CD4-positive, alpha-beta T cell treated with Interleukin-21 for 1 hour (primary cell): ENCODE results near the gene ANK3.

Source experiments
- DNase-seq: peaks from one replicate; pipeline ENCODE4 v3.0.0-alpha.2; 2020

The ANK3 gene

GRCh38 chr10:60413306-60414012, 23.8 kb upstream of the ANK3 start:
- DNase-seq = no peak

GRCh38 chr10:60410970-60411369, 21.3 kb upstream of the ANK3 start:
- no peak for DNase-seq

- no peak for DNase-seq
Observed at GRCh38 chr10:60409202-60409601, 19.5 kb upstream of the ANK3 start.

- DNase-seq = no peak
Observed at GRCh38 chr10:60406182-60406581, 16.5 kb upstream of the ANK3 start.

GRCh38 chr10:60405172-60405571, 15.5 kb upstream of the ANK3 start:
- DNase-seq = no peak

- DNase-seq = no peak
Observed at GRCh38 chr10:60403168-60403873, 13.6 kb upstream of the ANK3 start.

- DNase-seq = no peak
Observed at GRCh38 chr10:60400366-60400765, 10.7 kb upstream of the ANK3 start.

- no peak for DNase-seq
Observed at GRCh38 chr10:60399328-60399727, 9.7 kb upstream of the ANK3 start.

- no peak for DNase-seq
Observed at GRCh38 chr10:60397792-60398191, 8.1 kb upstream of the ANK3 start.

- DNase-seq = no peak
Observed at GRCh38 chr10:60396766-60397165, 7.1 kb upstream of the ANK3 start.

GRCh38 chr10:60395711-60396110, 6.0 kb upstream of the ANK3 start:
- no peak for DNase-seq

GRCh38 chr10:60394446-60394845, 4.8 kb upstream of the ANK3 start:
- no peak for DNase-seq

GRCh38 chr10:60390224-60390626, 550 bp upstream of the ANK3 start:
- DNase-seq = no peak

- DNase-seq = no peak
Observed at GRCh38 chr10:60388709-60389301, 870 bp downstream of the ANK3 start.

- DNase-seq = no peak
Observed at GRCh38 chr10:60388116-60388625, 1.5 kb downstream of the ANK3 start.

GRCh38 chr10:60387531-60387930, 2.1 kb downstream of the ANK3 start:
- DNase-seq = no peak

- no peak for DNase-seq
Observed at GRCh38 chr10:60385399-60385738, 4.3 kb downstream of the ANK3 start.

GRCh38 chr10:60384708-60385398, 4.8 kb downstream of the ANK3 start:
- no peak for DNase-seq

- DNase-seq = no peak
Observed at GRCh38 chr10:60384011-60384410, 5.7 kb downstream of the ANK3 start.

- no peak for DNase-seq
Observed at GRCh38 chr10:60382946-60383681, 6.6 kb downstream of the ANK3 start.

- DNase-seq = no peak
Observed at GRCh38 chr10:60380781-60381180, 8.9 kb downstream of the ANK3 start.

- DNase-seq = no peak
Observed at GRCh38 chr10:60377955-60378354, 11.7 kb downstream of the ANK3 start.

- DNase-seq = no peak
Observed at GRCh38 chr10:60377042-60377352, 12.7 kb downstream of the ANK3 start.
